Measurements from ENCODE around the gene PTPRD.

PTPRD gene

DNA sequence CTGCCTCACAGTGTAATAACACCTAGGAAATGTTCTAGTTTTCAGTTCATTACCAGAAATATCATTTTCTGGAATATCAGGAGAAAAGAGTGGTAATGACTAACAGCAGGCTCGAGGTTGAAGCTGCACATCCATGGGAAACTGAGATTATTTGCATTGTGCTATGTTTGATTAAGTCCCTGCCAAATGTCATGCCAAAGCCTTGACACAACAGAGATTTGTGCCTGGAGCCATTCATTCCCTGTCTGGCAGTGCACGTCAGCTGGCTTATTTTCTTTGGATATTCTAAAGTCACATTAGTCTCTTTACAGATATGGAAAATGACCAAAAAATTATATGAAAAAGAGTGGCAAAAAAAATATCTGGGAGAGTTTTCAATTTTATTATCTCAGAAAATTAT, 848.0 kb downstream of the PTPRD start:
- Histone ChIP-seq H3K9me3 (ENCODE audit: control insufficient read depth, insufficient read depth, low read depth, low read length) (no peaks in the 10 kb centered on the region), H3K36me3 (ENCODE audit: control insufficient read depth in 2 of 2, insufficient read depth in 1 of 2, low read length in 2 of 2) (no peaks in the 10 kb centered on the region), H3K4me3 (ENCODE audit: low read depth, low read length) (no peak overlapping the region), H3K27ac (ENCODE audit: extremely low read depth, low read depth, low read length) (no peak overlapping the region), H3K4me1 (ENCODE audit: control insufficient read depth, insufficient read depth, low read length) (no peaks in the 10 kb centered on the region)
- ChIA-PET CTCF (no interaction called here), POLR2A (no interaction called here)
- TF ChIP-seq ZNF514 (tag by site-specific recombination; IDR thresholded peaks at IDR 0.05) = no peak
- no peak for TF ChIP-seq ZNF654 (tag by site-specific recombination; IDR thresholded peaks at IDR 0.05; ENCODE audit: low read depth)
- no peak for TF ChIP-seq GLIS1 (tag by site-specific recombination; IDR thresholded peaks at IDR 0.05)

GRCh38 chr9:9754186-9754585, 858.6 kb downstream of the PTPRD start:
- Histone ChIP-seq H3K36me3 (ENCODE audit: control insufficient read depth in 2 of 2, insufficient read depth in 1 of 2, low read length in 2 of 2) (no peaks in the 10 kb centered on the region), H3K4me3 (ENCODE audit: low read depth, low read length) (no peak overlapping the region), H3K9me3 (ENCODE audit: control insufficient read depth, insufficient read depth, low read depth, low read length) (no peaks in the 10 kb centered on the region), H3K27ac (ENCODE audit: extremely low read depth, low read depth, low read length) (no peak overlapping the region), H3K4me1 (ENCODE audit: control insufficient read depth, insufficient read depth, low read length) (no peaks in the 10 kb centered on the region)
- ChIA-PET CTCF (no interaction called here), POLR2A (no interaction called here)
- TF ChIP-seq ZNF239 (tag by site-specific recombination; IDR thresholded peaks at IDR 0.05) = no peak
- TF ChIP-seq, protein P1, sequence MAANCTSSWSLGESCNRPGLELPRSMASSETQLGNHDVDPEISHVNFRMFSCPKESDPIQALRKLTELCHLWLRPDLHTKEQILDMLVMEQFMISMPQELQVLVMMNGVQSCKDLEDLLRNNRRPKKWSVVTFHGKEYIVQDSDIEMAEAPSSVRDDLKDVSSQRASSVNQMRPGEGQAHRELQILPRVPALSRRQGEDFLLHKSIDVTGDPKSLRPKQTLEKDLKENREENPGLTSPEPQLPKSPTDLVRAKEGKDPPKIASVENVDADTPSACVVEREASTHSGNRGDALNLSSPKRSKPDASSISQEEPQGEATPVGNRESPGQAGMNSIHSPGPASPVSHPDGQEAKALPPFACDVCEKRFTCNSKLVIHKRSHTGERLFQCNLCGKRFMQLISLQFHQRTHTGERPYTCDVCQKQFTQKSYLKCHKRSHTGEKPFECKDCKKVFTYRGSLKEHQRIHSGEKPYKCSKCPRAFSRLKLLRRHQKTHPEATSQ (tag by site-specific recombination; IDR thresholded peaks at IDR 0.05) = no peak
- no peak for TF ChIP-seq ZNF501 (tag by site-specific recombination; IDR thresholded peaks at IDR 0.05)
- no peak for TF ChIP-seq ZSCAN16 (tag by site-specific recombination; IDR thresholded peaks at IDR 0.05)
- no peak for TF ChIP-seq ZNF664 (tag by site-specific recombination; IDR thresholded peaks at IDR 0.05)
- TF ChIP-seq ZNF16 (tag by site-specific recombination; IDR thresholded peaks at IDR 0.05; ENCODE audit: low read depth) = no peak
- no peak for TF ChIP-seq ZNF621 (tag by site-specific recombination; IDR thresholded peaks at IDR 0.05)
- no peak for TF ChIP-seq ZNF521 (tag by site-specific recombination; IDR thresholded peaks at IDR 0.05)

- no peak for TF ChIP-seq ZNF555 (tag by site-specific recombination; conservative IDR thresholded peaks at IDR 0.05)
- TF ChIP-seq KLF16 (tag by site-specific recombination; IDR thresholded peaks at IDR 0.05) = no peak
- TF ChIP-seq ZNF571 (tag by site-specific recombination; IDR thresholded peaks at IDR 0.05) = no peak
- TF ChIP-seq ZNF549 (tag by site-specific recombination; IDR thresholded peaks at IDR 0.05) = no peak
- H3K4me3 ChIP-seq (ENCODE audit: low read depth, low read length) = no peak overlapping the region
- H3K27ac ChIP-seq (ENCODE audit: extremely low read depth, low read depth, low read length) = no peak overlapping the region
- H3K36me3 ChIP-seq (ENCODE audit: control insufficient read depth in 2 of 2, insufficient read depth in 1 of 2, low read length in 2 of 2) = no peaks in the 10 kb centered on the region
- H3K4me1 ChIP-seq (ENCODE audit: control insufficient read depth, insufficient read depth, low read length) = no peaks in the 10 kb centered on the region
- POLR2A ChIA-PET = no interaction called here
- CTCF ChIA-PET = interaction anchor here (0.7 kb wide), 1 partner anchor 311 kb away, joined by 3 read pairs; no protein-coding TSS in a partner anchor
- H3K9me3 ChIP-seq (ENCODE audit: control insufficient read depth, insufficient read depth, low read depth, low read length) = no peaks in the 10 kb centered on the region
Measured at GRCh38 chr9:9753266-9753665, 859.5 kb downstream of the PTPRD start.

GRCh38 chr9:9752722-9753121, 860.1 kb downstream of the PTPRD start:
- TF ChIP-seq ZNF514 (tag by site-specific recombination; IDR thresholded peaks at IDR 0.05) (no peak), ZNF530 (tag by site-specific recombination; IDR thresholded peaks at IDR 0.05; ENCODE audit: low read depth) (no peak), ZNF426 (tag by site-specific recombination; IDR thresholded peaks at IDR 0.05) (no peak), ZNF621 (tag by site-specific recombination; IDR thresholded peaks at IDR 0.05) (no peak), ZNF214 (tag by site-specific recombination; IDR thresholded peaks at IDR 0.05; ENCODE audit: borderline replicate concordance) (no peak), ZNF843 (tag by site-specific recombination; IDR thresholded peaks at IDR 0.05) (no peak), HOXD13 (CRISPR knock-in tag; IDR thresholded peaks at IDR 0.05; ENCODE audit: borderline replicate concordance) (no peak), ZNF626 (tag by site-specific recombination; IDR thresholded peaks at IDR 0.05) (no peak), ZNF623 (tag by site-specific recombination; IDR thresholded peaks at IDR 0.05) (no peak), FEZF1 (tag by site-specific recombination; IDR thresholded peaks at IDR 0.05) (no peak)
- TF ChIP-seq, protein P2, sequence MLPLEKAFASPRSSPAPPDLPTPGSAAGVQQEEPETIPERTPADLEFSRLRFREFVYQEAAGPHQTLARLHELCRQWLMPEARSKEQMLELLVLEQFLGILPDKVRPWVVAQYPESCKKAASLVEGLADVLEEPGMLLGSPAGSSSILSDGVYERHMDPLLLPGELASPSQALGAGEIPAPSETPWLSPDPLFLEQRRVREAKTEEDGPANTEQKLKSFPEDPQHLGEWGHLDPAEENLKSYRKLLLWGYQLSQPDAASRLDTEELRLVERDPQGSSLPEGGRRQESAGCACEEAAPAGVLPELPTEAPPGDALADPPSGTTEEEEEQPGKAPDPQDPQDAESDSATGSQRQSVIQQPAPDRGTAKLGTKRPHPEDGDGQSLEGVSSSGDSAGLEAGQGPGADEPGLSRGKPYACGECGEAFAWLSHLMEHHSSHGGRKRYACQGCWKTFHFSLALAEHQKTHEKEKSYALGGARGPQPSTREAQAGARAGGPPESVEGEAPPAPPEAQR (tag by site-specific recombination; IDR thresholded peaks at IDR 0.05) = no peak
- TF ChIP-seq, protein P3, sequence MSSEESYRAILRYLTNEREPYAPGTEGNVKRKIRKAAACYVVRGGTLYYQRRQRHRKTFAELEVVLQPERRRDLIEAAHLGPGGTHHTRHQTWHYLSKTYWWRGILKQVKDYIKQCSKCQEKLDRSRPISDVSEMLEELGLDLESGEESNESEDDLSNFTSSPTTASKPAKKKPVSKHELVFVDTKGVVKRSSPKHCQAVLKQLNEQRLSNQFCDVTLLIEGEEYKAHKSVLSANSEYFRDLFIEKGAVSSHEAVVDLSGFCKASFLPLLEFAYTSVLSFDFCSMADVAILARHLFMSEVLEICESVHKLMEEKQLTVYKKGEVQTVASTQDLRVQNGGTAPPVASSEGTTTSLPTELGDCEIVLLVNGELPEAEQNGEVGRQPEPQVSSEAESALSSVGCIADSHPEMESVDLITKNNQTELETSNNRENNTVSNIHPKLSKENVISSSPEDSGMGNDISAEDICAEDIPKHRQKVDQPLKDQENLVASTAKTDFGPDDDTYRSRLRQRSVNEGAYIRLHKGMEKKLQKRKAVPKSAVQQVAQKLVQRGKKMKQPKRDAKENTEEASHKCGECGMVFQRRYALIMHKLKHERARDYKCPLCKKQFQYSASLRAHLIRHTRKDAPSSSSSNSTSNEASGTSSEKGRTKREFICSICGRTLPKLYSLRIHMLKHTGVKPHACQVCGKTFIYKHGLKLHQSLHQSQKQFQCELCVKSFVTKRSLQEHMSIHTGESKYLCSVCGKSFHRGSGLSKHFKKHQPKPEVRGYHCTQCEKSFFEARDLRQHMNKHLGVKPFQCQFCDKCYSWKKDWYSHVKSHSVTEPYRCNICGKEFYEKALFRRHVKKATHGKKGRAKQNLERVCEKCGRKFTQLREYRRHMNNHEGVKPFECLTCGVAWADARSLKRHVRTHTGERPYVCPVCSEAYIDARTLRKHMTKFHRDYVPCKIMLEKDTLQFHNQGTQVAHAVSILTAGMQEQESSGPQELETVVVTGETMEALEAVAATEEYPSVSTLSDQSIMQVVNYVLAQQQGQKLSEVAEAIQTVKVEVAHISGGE (tag by site-specific recombination; conservative IDR thresholded peaks at IDR 0.05; ENCODE audit: low read depth) = no peak
- ChIA-PET CTCF (interaction anchor here (0.7 kb wide), 1 partner anchor 310 kb away, joined by 3 read pairs; no protein-coding TSS in a partner anchor), POLR2A (no interaction called here)
- no peak overlapping the region for H3K4me3 ChIP-seq (ENCODE audit: low read depth, low read length)
- no peaks in the 10 kb centered on the region for H3K4me1 ChIP-seq (ENCODE audit: control insufficient read depth, insufficient read depth, low read length)
- no peaks in the 10 kb centered on the region for H3K36me3 ChIP-seq (ENCODE audit: control insufficient read depth in 2 of 2, insufficient read depth in 1 of 2, low read length in 2 of 2)
- no peak overlapping the region for H3K27ac ChIP-seq (ENCODE audit: extremely low read depth, low read depth, low read length)
- H3K9me3 ChIP-seq (ENCODE audit: control insufficient read depth, insufficient read depth, low read depth, low read length) = no peaks in the 10 kb centered on the region
